ENCODE measurements around the gene ARRB1. TPM values are rescaled to one million over a fixed set of nuclear protein-coding genes. Genes with fewer than 3 reads are reported as not detected.

ARRB1 gene
- total and polyA plus RNA-seq, 4 donors = 39.8 to 145 (median 55.2) TPM

GRCh38 chr11:75229466-75229865 lies 122.0 kb downstream of the ARRB1 start:
- Histone ChIP-seq H3K9ac (ENCODE audit: insufficient read depth in 1 of 2, low read length in 2 of 2) (no peak overlapping the region), H3K27ac (ENCODE audit: low read depth in 1 of 2, low read length in 1 of 2) (no peak overlapping the region), H3K9me3 (ENCODE audit: control insufficient read depth in 4 of 4, insufficient read depth in 3 of 4, low read length in 3 of 4) (peaks cover 0 to 2% (median 0%) of the 10 kb centered on the region in 4 donors), H3K4me3 (no peak overlapping the region), H3K4me1 (ENCODE audit: control insufficient read depth in 5 of 5, insufficient read depth in 5 of 5, low read length in 5 of 5) (no peaks in the 10 kb centered on the region), H3K27me3 (ENCODE audit: control insufficient read depth in 3 of 3, insufficient read depth in 3 of 3, low read length in 2 of 3) (no peaks in the 10 kb centered on the region), H3K36me3 (ENCODE audit: control insufficient read depth in 4 of 4, insufficient read depth in 4 of 4, low read length in 4 of 4) (no peaks in the 10 kb centered on the region)
- DNase-seq (no peak), ATAC-seq (ENCODE audit: insufficient read depth, low FRiP score) (no peak)
- whole genome bisulfite sequencing, 2 donors = 74 to 88% methylated on average over 2 of the region's 2 CpGs
- no peak for TF ChIP-seq CTCF (IDR thresholded peaks at IDR 0.05; ENCODE audit: control extremely low read depth, extremely low read depth)

- ATAC-seq (ENCODE audit: insufficient read depth, low FRiP score) = no peak
- H3K27ac ChIP-seq (ENCODE audit: low read depth in 1 of 2, low read length in 1 of 2) = no peak overlapping the region
- H3K36me3 ChIP-seq (ENCODE audit: control insufficient read depth in 4 of 4, insufficient read depth in 4 of 4, low read length in 4 of 4) = no peaks in the 10 kb centered on the region
- H3K4me3 ChIP-seq = no peak overlapping the region
- H3K9ac ChIP-seq (ENCODE audit: insufficient read depth in 1 of 2, low read length in 2 of 2) = no peak overlapping the region
- WGBS, 2 donors = 72 to 73% methylated on average over 4 of the region's 4 CpGs
- no peaks in the 10 kb centered on the region for H3K9me3 ChIP-seq (ENCODE audit: control insufficient read depth in 4 of 4, insufficient read depth in 3 of 4, low read length in 3 of 4)
- no peak for TF ChIP-seq CTCF (IDR thresholded peaks at IDR 0.05; ENCODE audit: control extremely low read depth, extremely low read depth)
- H3K27me3 ChIP-seq (ENCODE audit: control insufficient read depth in 3 of 3, insufficient read depth in 3 of 3, low read length in 2 of 3) = no peaks in the 10 kb centered on the region
- no peak for DNase-seq
- no peaks in the 10 kb centered on the region for H3K4me1 ChIP-seq (ENCODE audit: control insufficient read depth in 5 of 5, insufficient read depth in 5 of 5, low read length in 5 of 5)
Measured at GRCh38 chr11:75225794-75226193, 125.7 kb downstream of the ARRB1 start.

GRCh38 chr11:75223954-75224643 lies 127.4 kb downstream of the ARRB1 start:
- Histone ChIP-seq H3K27me3 (ENCODE audit: control insufficient read depth in 3 of 3, insufficient read depth in 3 of 3, low read length in 2 of 3) (no peaks in the 10 kb centered on the region), H3K36me3 (ENCODE audit: control insufficient read depth in 4 of 4, insufficient read depth in 4 of 4, low read length in 4 of 4) (no peaks in the 10 kb centered on the region), H3K27ac (ENCODE audit: low read depth in 1 of 2, low read length in 1 of 2) (no peak overlapping the region), H3K9ac (ENCODE audit: insufficient read depth in 1 of 2, low read length in 2 of 2) (no peak overlapping the region), H3K9me3 (ENCODE audit: control insufficient read depth in 4 of 4, insufficient read depth in 3 of 4, low read length in 3 of 4) (no peaks in the 10 kb centered on the region), H3K4me1 (ENCODE audit: control insufficient read depth in 5 of 5, insufficient read depth in 5 of 5, low read length in 5 of 5) (no peaks in the 10 kb centered on the region), H3K4me3 (no peak overlapping the region)
- DNase-seq (no peak), ATAC-seq (ENCODE audit: insufficient read depth, low FRiP score) (no peak)
- no peak for TF ChIP-seq CTCF (IDR thresholded peaks at IDR 0.05; ENCODE audit: control extremely low read depth, extremely low read depth)
- WGBS, 2 donors = 49 to 59% methylated on average over 5 of the region's 5 CpGs

- Histone ChIP-seq H3K27ac (ENCODE audit: low read depth in 1 of 2, low read length in 1 of 2) (no peak overlapping the region), H3K4me1 (ENCODE audit: control insufficient read depth in 5 of 5, insufficient read depth in 5 of 5, low read length in 5 of 5) (no peaks in the 10 kb centered on the region), H3K9me3 (ENCODE audit: control insufficient read depth in 4 of 4, insufficient read depth in 3 of 4, low read length in 3 of 4) (no peaks in the 10 kb centered on the region), H3K4me3 (no peak overlapping the region), H3K9ac (ENCODE audit: insufficient read depth in 1 of 2, low read length in 2 of 2) (no peak overlapping the region), H3K27me3 (ENCODE audit: control insufficient read depth in 3 of 3, insufficient read depth in 3 of 3, low read length in 2 of 3) (no peaks in the 10 kb centered on the region), H3K36me3 (ENCODE audit: control insufficient read depth in 4 of 4, insufficient read depth in 4 of 4, low read length in 4 of 4) (no peaks in the 10 kb centered on the region)
- ATAC-seq (ENCODE audit: insufficient read depth, low FRiP score) = no peak
- 55 to 65% methylated on average over 2 of the region's 2 CpGs for WGBS, 2 donors
- no peak for DNase-seq
- TF ChIP-seq CTCF (IDR thresholded peaks at IDR 0.05; ENCODE audit: control extremely low read depth, extremely low read depth) = no peak
Measured at GRCh38 chr11:75219869-75220268, 131.6 kb downstream of the ARRB1 start.
